ENCODE data around the gene TREM1. TPM values are rescaled to one million over a fixed set of nuclear protein-coding genes. Genes with fewer than 3 reads are reported as not detected.

Gene TREM1
- 0.13 and 1.4 TPM in 2 replicates for total RNA-seq

GRCh38 chr6:41286544-41287346 lies at the start of gene TREM1:
Gene TREM1, minus strand, starts transcription at chr6:41286682. Its CDS starts 27 bp downstream, at chr6:41286655.
- Histone ChIP-seq H3K27me3 (ENCODE audit: control insufficient read depth, insufficient read depth, low read length) (no peaks in the 10 kb centered on the region), H3K4me3 (ENCODE audit: low read depth, low read length) (no peak within 1 kb of the TSS), H3K36me3 (ENCODE audit: control insufficient read depth, insufficient read depth, low read length) (no peaks in the 10 kb centered on the region)
- no peak for TF ChIP-seq CTCF (IDR thresholded peaks at IDR 0.05; ENCODE audit: insufficient read depth, low read length, poor library complexity, severe bottlenecking)
- no peak for DNase-seq (ENCODE audit: low read depth)

- DNase-seq (ENCODE audit: low read depth) = no peak
- H3K4me3 ChIP-seq (ENCODE audit: low read depth, low read length) = no peak overlapping the region
- peaks cover 17% of the 10 kb centered on the region for H3K27me3 ChIP-seq (ENCODE audit: control insufficient read depth, insufficient read depth, low read length)
- no peaks in the 10 kb centered on the region for H3K36me3 ChIP-seq (ENCODE audit: control insufficient read depth, insufficient read depth, low read length)
- TF ChIP-seq CTCF (IDR thresholded peaks at IDR 0.05; ENCODE audit: insufficient read depth, low read length, poor library complexity, severe bottlenecking) = no peak
Observed at GRCh38 chr6:41335943-41336342, 49.5 kb upstream of the TREM1 start.

- Histone ChIP-seq H3K36me3 (ENCODE audit: control insufficient read depth, insufficient read depth, low read length) (no peaks in the 10 kb centered on the region), H3K27me3 (ENCODE audit: control insufficient read depth, insufficient read depth, low read length) (peaks cover 17% of the 10 kb centered on the region), H3K4me3 (ENCODE audit: low read depth, low read length) (no peak within 1 kb of the TSS)
- DNase-seq (ENCODE audit: low read depth) = no peak
- TF ChIP-seq CTCF (IDR thresholded peaks at IDR 0.05; ENCODE audit: insufficient read depth, low read length, poor library complexity, severe bottlenecking) = no peak
Observed at GRCh38 chr6:41335296-41335695, 48.8 kb upstream of the TREM1 start, which contains the start of gene NCR2. Gene NCR2, plus strand, starts transcription at chr6:41335608. Its CDS starts 269 bp downstream, at chr6:41335877.

GRCh38 chr6:41334482-41335040 lies 48.1 kb upstream of the TREM1 start:
- Histone ChIP-seq H3K36me3 (ENCODE audit: control insufficient read depth, insufficient read depth, low read length) (no peaks in the 10 kb centered on the region), H3K27me3 (ENCODE audit: control insufficient read depth, insufficient read depth, low read length) (peaks cover 17% of the 10 kb centered on the region), H3K4me3 (ENCODE audit: low read depth, low read length) (no peak overlapping the region)
- no peak for DNase-seq (ENCODE audit: low read depth)
- no peak for TF ChIP-seq CTCF (IDR thresholded peaks at IDR 0.05; ENCODE audit: insufficient read depth, low read length, poor library complexity, severe bottlenecking)

- no peak for DNase-seq (ENCODE audit: low read depth)
- no peak for TF ChIP-seq CTCF (IDR thresholded peaks at IDR 0.05; ENCODE audit: insufficient read depth, low read length, poor library complexity, severe bottlenecking)
- H3K27me3 ChIP-seq (ENCODE audit: control insufficient read depth, insufficient read depth, low read length) = peaks cover 21% of the 10 kb centered on the region
- H3K36me3 ChIP-seq (ENCODE audit: control insufficient read depth, insufficient read depth, low read length) = no peaks in the 10 kb centered on the region
- H3K4me3 ChIP-seq (ENCODE audit: low read depth, low read length) = no peak overlapping the region
Observed at GRCh38 chr6:41332842-41333736, 46.6 kb upstream of the TREM1 start.
